ENCODE results near the gene PRDM5. TPM values are rescaled to one million over a fixed set of nuclear protein-coding genes. Genes with fewer than 3 reads are reported as not detected.
A peak's percentile ranks its signal among the peaks of the same experiment; 100 is the strongest.

Gene PRDM5
- total and polyA plus RNA-seq, 2 donors (not counting 1 experiment from before 2014, with no cell fraction given) = 8.6 to 19.0 TPM

GRCh38 chr4:120918788-120919187 is 3.7 kb downstream of the PRDM5 start:
- no peaks in the 10 kb centered on the region for H3K36me3 ChIP-seq (ENCODE audit: control insufficient read depth, insufficient read depth, low read length)
- no peak overlapping the region for H2AFZ ChIP-seq (ENCODE audit: low read length)
- H3K4me3 ChIP-seq (replicated peaks in 1 of 4; ENCODE audit: control extremely low read depth in 1 of 4, insufficient read depth in 1 of 4, low read depth in 3 of 4, low read length in 4 of 4) = no peak overlapping the region
- H4K20me1 ChIP-seq (ENCODE audit: control insufficient read depth, extremely low read depth, insufficient read depth, low read length) = no peaks in the 10 kb centered on the region
- no peaks in the 10 kb centered on the region for H3K27me3 ChIP-seq (ENCODE audit: control insufficient read depth, insufficient read depth, low read length)
- H3K9me3 ChIP-seq (ENCODE audit: control insufficient read depth, insufficient read depth, low read depth, low read length) = no peaks in the 10 kb centered on the region
- H3K9ac ChIP-seq (ENCODE audit: insufficient read depth, low read length) = no peak overlapping the region
- H3K27ac ChIP-seq (ENCODE audit: insufficient read depth, low read length) = no peak overlapping the region
- peaks cover 5% of the 10 kb centered on the region for H3K4me1 ChIP-seq (ENCODE audit: control insufficient read depth, extremely low read depth, insufficient read depth, low read length)
- peak; percentile 27 to 42 for DNase-seq (ENCODE audit: low read depth in 2 of 2)
- TF ChIP-seq CTCF (conservative IDR thresholded peaks at IDR 0.05 in 1 of 2, IDR thresholded peaks at IDR 0.05 in 1 of 2; ENCODE audit: low read depth in 1 of 2, low read length in 2 of 2) (no peak), EZH2 (IDR thresholded peaks at IDR 0.05; ENCODE audit: low read length, missing control alignments) (no peak)
- H3K79me2 ChIP-seq (ENCODE audit: control insufficient read depth, insufficient read depth, low read length) = peaks cover 8% of the 10 kb centered on the region
- H3K4me2 ChIP-seq (ENCODE audit: extremely low read depth, insufficient read depth, low read length) = no peak overlapping the region

GRCh38 chr4:120918092-120918491 is 4.4 kb downstream of the PRDM5 start:
- Histone ChIP-seq H3K9me3 (ENCODE audit: control insufficient read depth, insufficient read depth, low read depth, low read length) (no peaks in the 10 kb centered on the region), H3K4me1 (ENCODE audit: control insufficient read depth, extremely low read depth, insufficient read depth, low read length) (peaks cover 5% of the 10 kb centered on the region), H3K27me3 (ENCODE audit: control insufficient read depth, insufficient read depth, low read length) (no peaks in the 10 kb centered on the region), H3K79me2 (ENCODE audit: control insufficient read depth, insufficient read depth, low read length) (peaks cover 8% of the 10 kb centered on the region), H2AFZ (ENCODE audit: low read length) (no peak overlapping the region), H3K4me2 (ENCODE audit: extremely low read depth, insufficient read depth, low read length) (no peak overlapping the region), H4K20me1 (ENCODE audit: control insufficient read depth, extremely low read depth, insufficient read depth, low read length) (no peaks in the 10 kb centered on the region), H3K27ac (ENCODE audit: insufficient read depth, low read length) (no peak overlapping the region), H3K36me3 (ENCODE audit: control insufficient read depth, insufficient read depth, low read length) (no peaks in the 10 kb centered on the region), H3K4me3 (replicated peaks in 1 of 4; ENCODE audit: control extremely low read depth in 1 of 4, insufficient read depth in 1 of 4, low read depth in 3 of 4, low read length in 4 of 4) (no peak overlapping the region), H3K9ac (ENCODE audit: insufficient read depth, low read length) (no peak overlapping the region)
- TF ChIP-seq EZH2 (IDR thresholded peaks at IDR 0.05; ENCODE audit: low read length, missing control alignments) (no peak), CTCF (conservative IDR thresholded peaks at IDR 0.05 in 1 of 2, IDR thresholded peaks at IDR 0.05 in 1 of 2; ENCODE audit: low read depth in 1 of 2, low read length in 2 of 2) (no peak)
- no peak for DNase-seq (ENCODE audit: low read depth in 2 of 2)

- no peak for TF ChIP-seq CTCF (conservative IDR thresholded peaks at IDR 0.05 in 1 of 2, IDR thresholded peaks at IDR 0.05 in 1 of 2; ENCODE audit: low read depth in 1 of 2, low read length in 2 of 2)
- no peak for TF ChIP-seq EZH2 (IDR thresholded peaks at IDR 0.05; ENCODE audit: low read length, missing control alignments)
- H3K27ac ChIP-seq (ENCODE audit: insufficient read depth, low read length) = no peak overlapping the region
- no peaks in the 10 kb centered on the region for H3K36me3 ChIP-seq (ENCODE audit: control insufficient read depth, insufficient read depth, low read length)
- no peak overlapping the region for H3K9ac ChIP-seq (ENCODE audit: insufficient read depth, low read length)
- H3K9me3 ChIP-seq (ENCODE audit: control insufficient read depth, insufficient read depth, low read depth, low read length) = no peaks in the 10 kb centered on the region
- H4K20me1 ChIP-seq (ENCODE audit: control insufficient read depth, extremely low read depth, insufficient read depth, low read length) = no peaks in the 10 kb centered on the region
- H3K4me3 ChIP-seq (replicated peaks in 1 of 4; ENCODE audit: control extremely low read depth in 1 of 4, insufficient read depth in 1 of 4, low read depth in 3 of 4, low read length in 4 of 4) = no peak overlapping the region
- DNase-seq (ENCODE audit: low read depth in 2 of 2) = no peak
- no peak overlapping the region for H2AFZ ChIP-seq (ENCODE audit: low read length)
- H3K4me1 ChIP-seq (ENCODE audit: control insufficient read depth, extremely low read depth, insufficient read depth, low read length) = peaks cover 5% of the 10 kb centered on the region
- H3K79me2 ChIP-seq (ENCODE audit: control insufficient read depth, insufficient read depth, low read length) = peaks cover 8% of the 10 kb centered on the region
- H3K27me3 ChIP-seq (ENCODE audit: control insufficient read depth, insufficient read depth, low read length) = no peaks in the 10 kb centered on the region
- no peak overlapping the region for H3K4me2 ChIP-seq (ENCODE audit: extremely low read depth, insufficient read depth, low read length)
Observed at GRCh38 chr4:120916937-120917336, 5.6 kb downstream of the PRDM5 start.

All from fibroblast of lung (primary cell).